C1 segment of cervical spinal cord (tissue), 14 donors: ENCODE data around the gene FGF1.
A peak's percentile ranks its signal among the peaks of the same experiment; 100 is the strongest.

Experiments
- DNase-seq, 14 donors: peaks; one replicate each; lab custom pipeline; 2025; lab: John Stamatoyannopoulos, UW

FGF1 gene

DNA sequence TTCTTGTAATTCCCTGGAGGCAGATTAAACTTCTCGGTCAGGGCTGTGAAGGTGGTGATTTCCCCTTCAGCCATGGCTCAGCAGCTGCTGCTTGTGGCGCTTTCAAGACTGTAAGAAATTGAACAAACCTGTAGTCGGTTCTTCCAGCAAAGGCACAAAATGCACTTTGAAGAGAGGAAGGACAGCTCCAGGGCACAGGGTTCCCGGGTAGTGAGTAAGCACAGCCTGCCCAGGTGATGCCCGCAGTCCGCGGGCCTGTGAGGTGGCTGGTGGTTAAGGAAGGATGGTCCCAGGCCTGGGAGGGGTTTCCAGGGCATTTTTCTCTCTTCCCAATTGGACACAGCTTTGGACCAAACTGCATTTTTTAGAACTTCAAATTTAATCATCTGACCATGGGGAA is 71.8 kb downstream of the FGF1 start:
- DNase-seq: no peak

DNA sequence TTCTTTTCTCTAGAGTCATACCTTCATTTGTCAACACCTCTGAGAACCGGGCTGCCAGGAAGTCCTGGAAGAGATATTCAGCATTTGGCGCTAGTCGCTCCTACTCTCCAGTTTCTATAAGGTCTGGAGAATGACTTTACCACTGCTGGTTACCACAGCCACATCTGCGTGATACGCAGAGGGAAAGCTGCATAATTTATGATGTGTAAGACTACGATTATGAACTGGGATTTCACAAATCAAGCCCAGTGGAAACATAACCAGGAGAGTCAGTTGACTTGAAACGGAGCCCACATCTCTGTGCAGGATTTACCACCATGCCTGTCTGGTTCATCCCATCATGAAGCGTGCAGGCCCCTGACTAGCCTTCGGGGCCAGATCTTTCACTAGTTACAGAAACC is 72.6 kb downstream of the FGF1 start:
- no peak for DNase-seq

DNA sequence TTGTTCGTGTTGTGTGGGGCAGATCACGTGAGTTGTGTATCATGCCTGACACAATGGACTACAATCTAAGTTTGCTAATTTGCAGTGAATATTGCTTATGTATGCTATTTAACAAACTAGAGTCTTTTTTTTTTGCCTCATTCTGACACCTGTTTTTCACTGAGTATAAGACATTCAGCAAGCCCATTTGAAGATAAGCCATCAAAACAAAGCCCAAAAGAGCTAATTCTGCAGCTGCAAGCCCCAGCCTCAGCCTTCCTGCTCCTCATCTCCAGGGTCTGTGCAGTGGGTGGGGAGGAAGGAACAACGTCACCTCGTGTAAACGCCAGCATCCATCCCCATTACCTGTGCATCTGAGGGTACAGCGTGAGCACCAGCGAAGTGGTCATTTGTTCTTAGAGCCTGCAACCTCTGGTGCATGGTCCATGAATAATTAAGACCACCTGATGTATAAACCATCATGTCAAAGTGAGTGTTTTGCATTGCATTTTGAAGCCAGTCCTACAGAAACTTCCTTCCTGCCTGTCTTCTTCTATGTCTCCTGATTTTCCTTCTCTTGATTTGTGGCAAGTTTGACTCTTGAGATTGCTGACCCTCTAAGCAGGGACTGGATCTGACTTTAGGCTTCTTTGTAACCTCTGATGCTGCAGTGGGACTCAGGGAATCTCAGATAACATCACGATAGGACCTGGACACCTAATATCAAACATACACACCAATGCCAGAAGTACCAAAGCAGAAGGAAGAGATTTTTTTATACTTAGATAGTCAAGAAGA is 73.2 kb downstream of the FGF1 start:
- no peak for DNase-seq

DNA sequence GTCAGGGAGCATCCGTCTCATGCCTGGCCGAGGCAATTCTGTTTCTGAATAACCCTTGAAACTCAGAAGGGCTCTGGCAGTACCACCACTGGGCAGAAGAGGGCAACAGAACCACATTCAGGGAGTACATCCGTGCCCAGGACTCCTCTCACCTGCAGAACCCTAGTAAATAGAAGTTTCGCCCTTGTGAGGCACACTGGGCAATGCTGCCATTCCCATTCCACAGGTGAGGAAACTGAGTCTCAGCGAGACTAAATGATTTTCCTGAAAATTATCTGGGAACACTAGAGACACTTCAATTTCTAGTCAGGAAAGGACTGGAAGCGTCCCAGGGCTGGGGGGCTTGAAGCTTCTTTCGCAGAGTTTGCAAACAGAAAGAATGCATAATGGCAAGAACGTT is 74.7 kb downstream of the FGF1 start:
- DNase-seq: peak in 10 of 14 donors; percentile 15 to 63 (median 31)

GRCh38 chr5:142610176-142611001 is 75.5 kb downstream of the FGF1 start:
- no peak for DNase-seq

DNA sequence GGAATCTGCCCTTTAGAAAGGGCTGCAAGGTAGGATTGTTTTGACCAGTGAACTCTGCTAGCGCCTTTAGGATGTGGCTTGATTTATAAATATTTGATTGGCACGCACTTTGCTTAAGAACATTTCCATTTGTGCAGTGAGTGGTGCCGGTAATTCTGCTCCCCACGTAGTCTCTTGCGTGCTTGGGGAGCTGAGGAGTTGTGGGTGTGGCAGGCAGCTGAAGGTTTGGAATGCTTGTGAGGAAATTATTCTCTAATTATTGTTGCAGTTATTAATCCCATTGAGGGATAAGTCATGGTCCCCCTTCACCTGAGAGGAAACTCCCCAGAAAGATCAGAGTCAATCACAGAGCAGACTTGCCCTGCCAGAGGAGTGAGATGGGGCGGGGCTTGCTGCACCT is 76.7 kb downstream of the FGF1 start:
- DNase-seq: no peak

- no peak for DNase-seq
Observed at GRCh38 chr5:142608081-142608480, 77.8 kb downstream of the FGF1 start.

DNA sequence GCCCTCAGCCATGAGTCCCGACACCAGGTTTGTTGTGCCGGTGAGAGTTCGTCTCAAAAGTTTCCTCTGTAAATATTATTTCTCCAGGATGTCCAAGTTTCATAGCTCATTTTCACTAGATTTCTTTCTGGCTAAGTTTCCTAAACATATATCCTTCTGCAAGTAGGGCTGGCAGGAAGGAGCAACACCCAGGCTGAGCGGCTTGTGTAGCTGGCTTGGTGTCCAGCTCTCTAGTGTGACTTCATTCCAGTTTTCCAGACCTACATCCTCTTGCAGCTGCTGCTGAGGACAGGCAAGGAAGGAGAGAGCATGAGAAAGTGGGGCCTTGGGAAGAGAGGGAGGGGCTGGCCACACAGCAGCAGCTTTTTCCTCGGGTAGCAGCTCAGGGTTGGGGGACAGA is 80.3 kb downstream of the FGF1 start:
- DNase-seq: no peak

DNA sequence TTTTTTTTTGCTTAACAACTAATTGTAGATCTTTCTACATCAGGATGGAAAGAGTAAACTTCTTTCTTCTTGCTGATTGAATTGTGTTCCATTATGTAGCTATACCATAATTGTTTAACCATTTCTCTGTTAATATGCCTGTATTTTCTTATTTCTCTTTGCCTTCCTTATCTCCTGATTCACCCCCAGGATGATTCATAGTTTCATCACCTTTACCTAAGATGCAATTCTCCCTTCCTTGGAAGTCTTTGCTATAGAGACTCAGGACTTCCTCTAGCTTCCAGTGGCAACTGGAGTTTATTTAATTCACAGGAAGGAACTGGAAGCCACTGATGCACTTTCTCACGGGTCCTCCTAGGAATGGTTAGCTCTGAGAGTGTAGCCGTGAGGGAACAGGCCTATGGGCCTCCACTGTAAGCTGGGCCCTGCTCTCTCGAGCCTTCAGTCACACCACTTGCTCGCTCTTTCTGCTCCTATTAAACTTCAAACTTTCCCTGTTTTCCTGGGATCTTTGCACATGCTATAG is 83.1 kb downstream of the FGF1 start:
- no peak for DNase-seq

DNA sequence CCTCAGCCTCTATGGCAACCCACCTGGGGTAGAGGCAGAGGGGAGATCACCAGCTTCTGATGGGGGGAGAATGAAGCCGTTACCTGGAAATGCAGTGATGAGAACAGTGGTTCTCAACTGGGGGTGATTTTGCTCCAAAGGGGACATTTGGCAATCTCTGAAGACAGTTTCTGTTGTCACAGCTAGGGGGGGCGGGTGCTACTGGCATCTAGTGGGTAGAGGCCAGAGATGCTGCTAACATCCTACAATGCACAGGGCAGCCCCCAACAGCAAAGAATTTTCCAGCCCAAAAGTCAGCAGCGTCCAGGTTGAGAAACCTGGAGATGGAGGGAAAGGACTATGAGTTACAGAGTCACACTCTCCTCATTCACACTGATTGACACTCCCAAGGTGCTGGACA is 84.5 kb downstream of the FGF1 start:
- no peak for DNase-seq

- peak in 1 of 14 donors; percentile 29 for DNase-seq
Observed at GRCh38 chr5:142600611-142601358, 85.1 kb downstream of the FGF1 start.

DNA sequence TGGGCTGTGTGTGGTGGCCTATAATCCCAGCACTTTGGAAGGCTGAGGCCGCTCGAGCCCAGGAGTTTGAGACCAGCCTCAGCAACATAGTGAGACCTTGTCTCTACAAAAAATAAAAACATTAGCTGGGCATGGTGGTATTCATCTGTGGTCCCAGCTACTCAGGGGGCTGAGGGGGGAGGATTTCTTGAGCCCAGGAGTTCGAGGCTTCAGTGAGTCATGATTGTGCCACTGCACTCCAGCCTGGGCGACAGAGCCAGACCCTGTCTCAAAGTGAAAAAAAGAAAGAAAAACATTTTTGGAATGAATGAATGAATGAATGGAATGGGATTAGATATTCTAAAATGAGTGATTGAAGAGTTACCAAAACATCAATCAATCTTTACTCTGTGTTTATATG is 85.8 kb downstream of the FGF1 start:
- DNase-seq: no peak

DNA sequence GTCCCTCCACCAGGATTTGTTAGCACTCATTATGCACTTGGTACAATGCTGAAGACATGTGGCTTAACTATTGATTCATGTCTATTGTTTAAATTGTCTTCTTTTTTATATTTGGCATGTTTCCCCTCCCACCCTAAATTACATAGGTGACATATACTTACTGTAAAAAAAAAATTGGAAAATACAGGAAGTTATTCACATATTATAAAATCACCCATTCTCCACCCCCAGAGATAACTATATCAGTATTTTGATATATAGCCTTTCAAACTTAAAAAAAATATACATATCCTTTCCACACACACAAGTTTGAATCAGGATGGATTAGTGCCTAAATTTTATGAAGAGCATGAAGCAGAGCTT is 87.6 kb downstream of the FGF1 start:
- no peak for DNase-seq

DNA sequence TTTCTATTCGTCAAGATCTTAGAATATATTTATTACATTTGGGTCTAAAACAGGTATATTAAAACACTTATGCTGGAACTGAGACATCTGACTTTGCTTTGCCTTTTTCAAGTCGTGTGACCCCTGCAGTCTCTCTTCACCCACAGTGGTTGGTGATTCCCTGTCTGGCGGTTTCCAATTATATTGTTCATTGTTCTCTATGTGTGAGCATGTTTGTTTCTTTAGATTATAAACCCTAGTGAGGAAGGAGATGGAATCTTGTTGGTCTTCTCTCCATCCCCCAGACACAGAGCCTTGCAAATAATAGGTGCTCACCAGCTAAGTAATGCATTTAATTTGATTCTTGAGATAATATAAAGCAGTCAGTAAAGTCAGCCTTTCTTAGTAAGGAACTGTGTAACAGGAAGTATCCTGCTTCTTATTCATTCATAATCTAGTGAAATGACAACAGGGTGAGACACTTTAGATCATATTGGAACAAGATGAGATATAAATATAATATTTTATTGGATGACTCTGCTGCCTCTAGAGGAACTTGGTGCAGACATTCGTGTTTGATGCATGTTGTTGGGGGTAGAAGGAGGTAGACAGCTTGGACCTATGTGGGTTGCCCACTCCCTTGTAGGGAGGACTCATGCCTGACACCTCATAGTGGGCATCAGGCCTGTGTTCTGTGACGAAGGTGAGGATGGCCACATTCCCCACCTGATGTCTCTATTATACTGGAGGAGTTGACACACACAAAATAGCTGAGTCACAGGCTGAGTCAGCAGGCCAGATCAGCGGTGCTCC is 88.1 kb downstream of the FGF1 start:
- peak in 5 of 14 donors; percentile 11 to 53 (median 36) for DNase-seq

GRCh38 chr5:142597025-142597424 is 88.9 kb downstream of the FGF1 start:
- no peak for DNase-seq

- DNase-seq: no peak
Observed at GRCh38 chr5:142592365-142592764, 93.5 kb downstream of the FGF1 start.

DNA sequence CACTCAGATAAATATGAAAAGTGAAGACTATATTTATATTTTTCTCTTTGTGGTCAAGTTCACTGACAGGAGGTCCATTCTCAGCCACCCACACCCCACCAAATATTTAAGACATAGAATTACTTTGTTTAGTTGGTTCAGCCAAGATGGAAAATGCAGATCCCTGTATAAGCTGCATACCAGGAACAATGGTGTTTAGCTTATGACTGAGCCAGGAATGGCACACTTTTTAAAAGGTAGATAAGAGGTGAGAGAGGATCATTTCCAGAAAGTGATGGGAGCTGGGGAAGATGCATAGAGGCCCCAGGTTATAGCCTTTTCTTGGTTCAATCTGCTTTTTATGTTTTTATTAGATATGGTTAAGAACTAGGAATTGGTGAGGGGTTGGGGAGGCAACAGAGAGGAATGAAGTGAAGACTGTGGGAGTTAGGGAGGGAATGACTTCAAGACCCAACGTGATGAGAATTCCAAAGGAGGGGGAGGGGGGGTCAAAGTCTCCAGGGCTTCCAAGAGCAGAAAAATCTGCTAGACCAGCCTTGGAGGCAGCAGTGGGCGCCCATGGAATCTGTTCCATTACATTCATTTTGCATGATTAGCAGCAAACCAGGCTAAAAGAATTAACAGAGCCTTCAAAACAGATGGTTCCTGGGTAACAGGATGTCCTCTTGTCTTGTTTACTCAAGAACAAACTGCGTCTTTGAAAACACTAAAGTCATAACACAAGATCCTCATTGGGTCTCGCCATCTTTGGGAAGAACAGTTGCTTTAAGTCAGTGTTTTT is 95.2 kb downstream of the FGF1 start:
- peak in 1 of 14 donors; percentile 17 for DNase-seq

DNA sequence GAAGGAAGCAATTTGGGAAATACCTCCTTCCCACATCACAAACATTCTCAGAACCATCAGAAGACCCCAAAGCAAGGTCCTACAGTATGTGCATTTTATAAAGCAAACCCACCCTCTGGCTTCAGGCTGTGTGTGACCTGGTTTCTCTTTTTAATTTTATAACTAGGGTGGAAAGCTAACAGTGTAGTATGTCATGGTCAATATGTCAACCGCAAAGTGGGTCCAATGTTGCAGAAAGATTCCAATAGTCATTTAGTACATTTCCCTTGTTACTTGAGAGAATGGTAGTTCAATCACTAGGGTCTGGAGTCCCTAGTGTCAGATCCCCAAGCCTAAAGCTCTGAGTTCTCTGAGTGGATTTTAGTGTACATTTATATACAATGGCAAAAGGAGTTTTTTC is 96.2 kb downstream of the FGF1 start:
- no peak for DNase-seq

DNA sequence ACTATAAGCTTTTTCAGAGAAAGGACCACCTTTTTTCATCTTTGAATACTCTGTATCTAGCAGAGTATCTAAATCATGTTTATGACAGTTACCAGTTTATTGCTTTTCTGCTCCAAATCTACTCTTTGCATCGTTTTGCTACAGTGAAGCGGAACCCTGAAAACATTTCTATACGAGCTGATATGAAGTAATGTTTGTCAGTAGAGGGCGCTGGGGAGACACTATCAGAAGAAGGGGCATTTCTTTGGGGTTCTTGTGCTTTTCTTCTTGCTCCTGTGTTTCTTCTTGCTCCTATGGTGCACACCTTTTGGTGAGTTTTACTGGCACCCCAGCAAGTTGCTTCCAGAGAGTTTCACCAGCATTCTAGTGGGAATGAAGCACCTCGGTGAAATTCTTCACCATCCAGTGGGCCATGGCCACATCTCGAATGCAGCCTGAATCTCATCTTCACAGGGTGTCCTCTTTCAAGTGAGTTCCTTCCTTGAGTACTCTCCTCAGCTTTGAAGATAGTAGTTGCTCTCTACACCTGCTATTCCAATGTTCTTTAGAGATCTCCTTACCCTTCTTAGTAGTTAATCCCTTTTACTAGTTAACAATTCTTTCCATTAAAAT is 98.4 kb downstream of the FGF1 start:
- no peak for DNase-seq

- no peak for DNase-seq
Observed at GRCh38 chr5:142586552-142586951, 99.3 kb downstream of the FGF1 start.
